Fibroblast of skin of abdomen (primary cell): ENCODE data around the gene LSM14B.

ENCODE experiments used
- DNase-seq: peaks from one replicate; pipeline ENCODE4 v3.0.0-alpha.2; 2013

Gene LSM14B

GRCh38 chr20:62164879-62165761 is 42.8 kb downstream of the LSM14B start:
- no peak for DNase-seq

DNA sequence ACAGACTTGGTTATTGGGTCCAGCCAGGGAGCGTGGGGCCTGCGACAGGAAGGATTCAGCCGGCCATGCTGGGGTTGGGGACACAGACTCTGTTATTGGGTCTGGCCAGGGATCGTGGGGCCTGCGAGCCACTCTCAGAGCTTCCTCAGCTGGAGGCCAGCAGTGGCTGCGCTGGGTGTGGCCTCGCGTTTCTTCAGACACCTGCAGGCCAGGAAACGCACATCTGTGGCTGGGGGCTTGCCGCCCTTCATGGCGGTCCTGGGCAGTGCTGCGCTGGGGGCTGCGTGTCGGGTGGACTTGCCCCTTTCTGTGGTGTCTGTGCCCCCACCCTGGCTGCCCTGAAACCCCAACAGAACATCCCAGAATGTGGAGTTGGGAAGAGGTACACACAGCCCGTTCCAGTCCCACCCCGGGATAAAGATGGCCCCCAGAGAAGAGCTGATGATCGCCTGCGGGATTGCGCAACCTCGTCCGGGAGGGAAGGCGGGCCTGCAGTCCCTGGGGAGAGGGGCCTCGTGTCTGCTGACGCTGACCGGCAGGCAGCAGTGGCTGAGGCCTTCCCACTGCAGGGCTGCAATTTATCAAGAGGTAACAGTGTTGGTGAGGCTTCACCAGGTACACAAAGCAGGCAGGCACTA is 43.6 kb downstream of the LSM14B start:
- DNase-seq: no peak

DNA sequence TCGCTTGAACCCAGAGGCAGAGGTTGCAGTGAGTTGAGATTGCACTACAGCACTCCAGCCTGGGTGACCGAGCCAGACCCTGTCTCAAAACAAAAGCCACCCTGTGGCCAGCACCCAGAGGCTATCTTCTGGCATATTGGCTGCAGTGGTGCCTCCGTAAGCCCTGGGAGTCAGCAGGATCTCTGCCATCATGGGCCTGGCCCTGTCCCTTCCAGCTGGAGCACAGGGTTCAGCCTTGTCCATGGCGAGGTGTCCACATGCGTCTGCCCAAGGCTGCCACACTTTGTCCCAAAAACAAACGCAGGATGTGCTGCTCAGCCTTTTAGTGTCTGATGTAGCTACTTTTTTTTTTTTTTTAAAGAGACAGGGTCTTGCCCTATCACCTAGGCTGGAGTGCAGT is 45.2 kb downstream of the LSM14B start:
- DNase-seq: no peak

- DNase-seq: no peak
These were observed 45.8 kb downstream of the LSM14B start for GRCh38 chr20:62168061-62168460.

- no peak for DNase-seq
These were observed 46.7 kb downstream of the LSM14B start for GRCh38 chr20:62168890-62169435.

DNA sequence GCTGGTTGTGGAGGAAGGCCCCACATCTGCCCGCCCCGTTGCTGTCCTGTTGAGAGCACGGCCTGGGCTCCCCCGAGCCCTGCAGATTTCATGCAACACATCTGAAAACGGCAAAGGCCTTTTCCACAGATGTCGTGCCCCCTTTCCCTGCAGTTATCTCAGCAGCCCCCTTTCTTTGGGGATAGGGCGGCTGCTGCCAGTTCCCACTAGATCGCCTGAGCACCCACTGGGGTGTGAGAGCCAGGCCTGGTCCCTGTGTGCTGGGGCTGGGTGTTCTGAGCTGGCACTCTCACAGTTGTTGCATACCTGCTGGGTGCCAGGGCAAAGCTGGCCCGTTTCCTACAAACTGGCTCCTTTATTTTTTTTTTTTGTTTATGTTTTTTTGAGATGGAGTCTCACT is 48.3 kb downstream of the LSM14B start:
- no peak for DNase-seq

- no peak for DNase-seq
These were observed 49.0 kb downstream of the LSM14B start for GRCh38 chr20:62171245-62171644.

DNA sequence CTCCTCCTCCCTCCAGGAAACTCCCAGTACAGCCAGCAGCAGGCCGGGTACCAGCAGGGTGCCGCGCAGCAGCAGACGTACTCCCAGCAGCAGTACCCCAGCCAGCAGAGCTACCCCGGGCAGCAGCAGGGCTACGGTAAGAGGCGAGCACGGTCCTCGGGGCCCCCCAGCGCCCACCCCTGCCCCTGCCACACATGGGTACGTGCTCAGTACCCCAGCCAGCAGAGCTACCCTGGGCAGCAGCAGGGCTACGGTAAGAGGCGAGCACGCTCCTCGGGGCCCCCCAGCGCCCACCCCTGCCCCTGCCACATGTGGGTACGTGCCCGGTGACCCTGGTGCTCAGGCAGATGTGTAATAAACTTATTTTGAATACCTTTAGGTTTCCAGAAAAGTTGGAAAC is 50.4 kb downstream of the LSM14B start:
- no peak for DNase-seq

GRCh38 chr20:62174021-62174804 is 51.9 kb downstream of the LSM14B start:
- DNase-seq: no peak

DNA sequence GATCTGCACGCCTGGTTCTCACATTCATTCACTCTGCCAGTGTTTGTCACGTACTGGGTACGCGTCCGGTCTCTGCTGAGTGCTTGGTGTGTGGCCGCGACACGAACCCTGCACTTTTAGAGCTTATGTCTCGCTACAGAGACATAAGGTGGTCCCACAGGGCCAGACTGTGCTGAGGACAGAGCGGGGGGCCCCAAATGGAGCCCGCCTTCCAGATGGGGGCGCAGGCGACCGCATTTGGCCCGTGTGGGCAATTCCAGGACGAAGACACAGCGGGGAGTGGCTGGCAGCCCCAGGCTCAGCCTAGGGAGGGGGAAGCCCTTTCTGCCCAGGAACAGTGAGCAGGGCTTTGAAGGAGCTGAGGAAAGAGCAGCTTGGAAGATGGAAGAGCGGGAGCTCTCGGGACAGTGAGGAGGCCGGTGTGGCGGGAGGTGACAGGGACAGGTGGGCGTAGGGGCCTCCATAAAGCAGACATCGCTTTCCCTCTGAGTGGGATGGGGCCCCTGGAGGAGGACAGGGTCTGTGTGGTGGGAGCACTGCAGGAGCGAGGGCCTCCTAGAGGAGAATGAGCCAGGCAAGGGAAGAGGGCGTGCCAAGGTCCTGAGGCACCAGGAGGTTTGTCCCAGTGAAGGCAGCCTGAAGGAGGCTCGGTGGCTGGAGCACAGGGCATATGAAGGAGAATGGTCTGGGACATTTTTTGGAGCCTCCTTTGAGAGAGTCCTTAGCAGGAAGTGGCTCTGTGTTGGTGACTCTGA is 52.8 kb downstream of the LSM14B start:
- no peak for DNase-seq

GRCh38 chr20:62175711-62176110 is 53.4 kb downstream of the LSM14B start:
- DNase-seq: no peak

DNA sequence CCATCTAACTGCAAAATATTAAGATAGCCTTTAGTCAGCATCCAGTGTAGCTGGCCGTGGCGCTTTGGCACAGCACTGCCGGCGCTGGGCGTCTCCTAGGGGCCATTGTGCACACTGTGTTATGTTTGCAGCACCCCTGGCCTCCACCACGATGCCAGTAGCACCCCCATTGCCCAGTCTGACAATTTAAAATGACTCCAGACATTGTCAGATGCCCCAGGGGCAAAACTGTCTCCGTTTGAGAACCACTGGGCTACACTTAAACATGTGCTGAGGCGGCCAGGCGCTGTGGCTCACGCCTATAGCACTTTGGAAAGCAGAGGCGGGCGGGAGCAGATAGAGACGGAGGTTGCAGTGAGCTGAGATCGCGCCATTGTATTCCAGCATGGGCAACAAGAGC is 54.6 kb downstream of the LSM14B start:
- no peak for DNase-seq

DNA sequence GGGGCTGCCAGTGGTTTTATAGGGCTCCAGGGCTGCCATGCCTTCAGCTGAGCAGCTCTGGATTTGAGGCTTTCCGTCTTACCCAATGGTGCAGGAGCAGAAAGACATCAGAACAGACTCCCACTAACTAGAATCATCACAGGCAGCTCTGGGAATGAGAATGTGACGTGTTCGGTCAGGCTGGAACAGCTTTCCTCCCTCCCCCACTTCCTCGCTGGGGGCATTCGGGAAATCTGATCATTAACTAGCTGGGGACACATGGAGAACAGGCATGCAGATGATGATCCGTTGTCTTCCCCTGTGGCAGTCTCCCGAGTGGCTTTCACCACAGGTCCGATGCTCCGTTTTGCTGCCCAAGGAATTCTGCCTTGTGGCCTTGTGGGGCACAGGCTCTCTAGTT is 55.0 kb downstream of the LSM14B start:
- no peak for DNase-seq

GRCh38 chr20:62178316-62179161 is 56.3 kb downstream of the LSM14B start:
- no peak for DNase-seq

DNA sequence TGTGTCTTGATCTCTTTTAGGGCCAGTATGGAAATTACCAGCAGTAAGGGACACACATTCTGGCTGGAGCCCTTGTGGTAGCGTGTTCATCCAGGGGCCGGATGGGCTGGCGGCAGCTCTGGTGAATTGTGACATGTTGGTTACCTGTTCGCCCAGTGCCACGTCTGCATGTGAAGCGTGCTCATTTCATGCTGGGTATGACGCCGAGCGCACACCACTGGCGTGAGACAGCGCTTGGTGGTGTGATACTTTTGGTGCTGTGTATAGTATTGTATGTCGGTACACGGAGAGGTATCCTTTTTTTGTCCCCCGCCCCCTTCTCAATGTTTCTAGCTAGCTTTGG is 56.9 kb downstream of the LSM14B start:
- DNase-seq: no peak

DNA sequence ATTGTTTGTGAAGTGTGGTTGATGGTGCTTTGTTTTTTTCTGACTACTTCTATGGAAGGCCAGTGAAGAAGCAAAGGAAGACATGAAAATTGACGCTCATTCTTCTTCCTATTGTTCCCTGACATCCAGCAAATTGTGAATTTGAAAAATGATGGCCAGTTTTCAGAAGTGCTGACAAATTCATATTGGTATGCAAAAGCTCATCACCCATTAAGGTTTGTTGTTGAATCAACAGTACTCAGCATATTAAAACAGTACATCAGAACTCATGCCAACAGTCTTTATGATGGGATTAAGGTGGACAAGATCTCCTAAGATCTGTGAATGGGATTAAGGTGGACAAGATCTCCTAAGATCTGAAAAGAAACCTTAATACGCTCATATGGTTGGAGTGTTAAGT is 59.5 kb downstream of the LSM14B start:
- no peak for DNase-seq

- DNase-seq: peak; percentile 94
These were observed 60.5 kb downstream of the LSM14B start, which contains the start of gene MTG2 for GRCh38 chr20:62182469-62183425. Gene MTG2 (plus strand): TSS chr20:62183028. CDS start chr20:62193421, 10,393 bp downstream.

DNA sequence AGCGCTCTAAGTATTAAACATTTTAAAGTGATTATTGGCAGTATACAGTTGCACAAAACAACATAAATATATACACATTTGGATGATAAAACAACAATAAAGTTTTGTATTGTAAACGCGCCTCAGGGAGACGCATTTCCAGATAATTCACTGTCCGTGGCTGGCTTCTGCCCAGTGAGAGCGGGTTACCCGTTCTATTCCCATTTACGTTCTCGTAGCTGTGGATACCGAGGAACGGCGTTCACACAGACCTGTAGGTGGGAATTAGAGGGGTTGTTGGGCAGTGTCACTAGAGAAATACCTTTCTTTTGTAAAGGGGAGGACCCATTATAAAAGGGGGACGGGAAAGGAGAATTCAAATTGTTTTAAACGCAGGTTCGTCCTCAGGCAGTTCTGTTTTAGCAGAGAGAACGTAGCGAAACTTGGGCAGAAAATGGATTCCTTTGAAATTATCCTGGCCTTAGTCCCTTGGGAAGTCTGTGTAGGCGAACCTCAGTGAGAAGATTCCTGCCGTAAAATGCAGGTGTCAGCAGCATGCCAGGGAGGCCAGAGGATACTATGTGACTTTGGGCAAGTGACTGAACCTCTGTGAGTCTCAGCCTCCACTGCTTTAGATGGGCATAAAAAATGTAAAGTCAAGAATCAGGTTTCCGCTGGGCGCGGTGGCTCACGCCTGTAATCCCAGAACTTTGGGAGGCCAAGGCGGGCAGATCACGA is 61.3 kb downstream of the LSM14B start:
- DNase-seq: no peak
